Raji (cell line): ENCODE data around the gene MLLT1.

Experiments used
- POLR2A ChIP-seq: IDR thresholded peaks from 2 replicates; pipeline ENCODE4 v1.6.1; 2011; ENCODE audit warnings: low read depth, low read length, control low read depth; ENCODE audit not compliant: insufficient read depth

The MLLT1 gene

GRCh38 chr19:6278740-6279619, 795 bp downstream of the MLLT1 start:
- TF ChIP-seq POLR2A: no peak

- no peak for TF ChIP-seq POLR2A
Observed at GRCh38 chr19:6278051-6278450, 1.7 kb downstream of the MLLT1 start.

GRCh38 chr19:6276447-6276846, 3.3 kb downstream of the MLLT1 start:
- TF ChIP-seq POLR2A: no peak

GRCh38 chr19:6275170-6275744, 4.5 kb downstream of the MLLT1 start:
- TF ChIP-seq POLR2A: no peak

GRCh38 chr19:6274756-6275155, 5.0 kb downstream of the MLLT1 start:
- no peak for TF ChIP-seq POLR2A

GRCh38 chr19:6273701-6274601, 5.8 kb downstream of the MLLT1 start:
- TF ChIP-seq POLR2A: no peak

- no peak for TF ChIP-seq POLR2A
Observed at GRCh38 chr19:6272913-6273600, 6.7 kb downstream of the MLLT1 start.

GRCh38 chr19:6272411-6272791, 7.4 kb downstream of the MLLT1 start:
- TF ChIP-seq POLR2A: no peak

GRCh38 chr19:6271721-6272410, 7.9 kb downstream of the MLLT1 start:
- no peak for TF ChIP-seq POLR2A

- TF ChIP-seq POLR2A: no peak
Observed at GRCh38 chr19:6271251-6271650, 8.5 kb downstream of the MLLT1 start.

GRCh38 chr19:6270822-6271221, 9.0 kb downstream of the MLLT1 start:
- TF ChIP-seq POLR2A: no peak

- TF ChIP-seq POLR2A: no peak
Observed at GRCh38 chr19:6270076-6270745, 9.6 kb downstream of the MLLT1 start.

- no peak for TF ChIP-seq POLR2A
Observed at GRCh38 chr19:6269101-6269886, 10.5 kb downstream of the MLLT1 start.

GRCh38 chr19:6268382-6268771, 11.4 kb downstream of the MLLT1 start:
- no peak for TF ChIP-seq POLR2A
